ENCODE results near the gene EXD2. TPM values are rescaled to one million over a fixed set of nuclear protein-coding genes. Genes with fewer than 3 reads are reported as not detected.
"Not testable (repeated sequence)": the region's sequence is repeated elsewhere in the genome, so short reads cannot be mapped to it uniquely, and the experiment has no call there.

Gene EXD2
- total RNA-seq, 1 experiment from 2014 or later: 21.3 TPM

DNA sequence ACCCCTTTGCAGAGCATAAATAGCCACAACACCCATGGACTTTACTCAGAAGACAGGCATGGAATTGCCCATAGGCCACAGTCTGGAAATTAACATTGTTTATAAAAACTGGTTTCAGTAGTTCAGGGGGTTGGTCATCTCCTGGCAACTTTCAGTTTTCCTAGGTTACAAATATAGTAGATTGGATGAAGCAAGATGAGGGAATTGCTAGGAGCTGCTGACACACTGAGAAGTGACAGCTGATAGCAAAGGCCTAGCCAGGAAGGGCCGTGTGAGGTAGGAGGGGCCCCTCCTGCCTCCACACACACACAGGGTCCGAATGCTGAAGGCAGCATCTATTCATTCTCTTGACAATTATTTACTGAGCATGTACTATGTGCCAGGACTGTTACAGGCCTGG is 76.9 kb downstream of the EXD2 start:
- H3K27me3 ChIP-seq (ENCODE audit: low read length): no peaks in the 10 kb centered on the region
- H3K36me3 ChIP-seq (ENCODE audit: insufficient read depth, low read length): no peaks in the 10 kb centered on the region
- H4K20me1 ChIP-seq (ENCODE audit: insufficient read depth, low read depth, low read length): no peaks in the 10 kb centered on the region
- H3K4me2 ChIP-seq (ENCODE audit: low read depth, low read length, poor library complexity, severe bottlenecking): no peak overlapping the region
- no peaks in the 10 kb centered on the region for H3K9me2 ChIP-seq (replicated peaks; ENCODE audit: insufficient read depth, low read length)
- H3K4me3 ChIP-seq (ENCODE audit: low read length): no peak overlapping the region
- H3K79me2 ChIP-seq (ENCODE audit: low read length): no peaks in the 10 kb centered on the region
- no peaks in the 10 kb centered on the region for H3K9me3 ChIP-seq (ENCODE audit: low read length)
- H3K9ac ChIP-seq (ENCODE audit: low read length): no peak overlapping the region
- no peak overlapping the region for H2AFZ ChIP-seq (ENCODE audit: low read length)
- no peak overlapping the region for H3K27ac ChIP-seq (ENCODE audit: low read length)
- H3K4me1 ChIP-seq (ENCODE audit: low read length): peaks cover 20% of the 10 kb centered on the region
- DNase-seq: no peak

DNA sequence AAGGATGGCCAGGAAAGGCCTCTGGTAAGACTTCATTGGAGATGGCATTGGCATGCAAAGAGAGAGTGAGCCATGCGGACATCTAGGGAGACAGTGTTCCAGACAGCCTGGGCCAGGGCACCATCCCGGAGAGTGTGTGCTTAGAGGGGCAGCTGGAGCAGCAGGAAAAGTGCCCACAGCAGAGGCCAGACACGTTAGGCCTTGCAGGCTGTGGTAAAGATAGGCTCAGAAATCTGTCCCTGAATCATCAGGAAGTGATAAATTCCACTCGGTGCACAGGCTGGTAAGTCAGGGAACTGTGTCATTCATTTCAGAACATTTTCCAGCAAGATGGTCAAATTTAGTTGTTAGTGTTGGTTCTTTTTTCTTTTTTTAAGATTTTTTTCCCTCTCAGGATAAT is 77.5 kb downstream of the EXD2 start:
- H3K36me3 ChIP-seq (ENCODE audit: insufficient read depth, low read length): no peaks in the 10 kb centered on the region
- no peak overlapping the region for H3K4me3 ChIP-seq (ENCODE audit: low read length)
- peaks cover 14% of the 10 kb centered on the region for H3K4me1 ChIP-seq (ENCODE audit: low read length)
- H3K9ac ChIP-seq (ENCODE audit: low read length): no peak overlapping the region
- H2AFZ ChIP-seq (ENCODE audit: low read length): no peak overlapping the region
- DNase-seq: no peak
- no peaks in the 10 kb centered on the region for H3K9me2 ChIP-seq (replicated peaks; ENCODE audit: insufficient read depth, low read length)
- H3K27ac ChIP-seq (ENCODE audit: low read length): no peak overlapping the region
- H3K9me3 ChIP-seq (ENCODE audit: low read length): no peaks in the 10 kb centered on the region
- H3K4me2 ChIP-seq (ENCODE audit: low read depth, low read length, poor library complexity, severe bottlenecking): no peak overlapping the region
- no peaks in the 10 kb centered on the region for H3K27me3 ChIP-seq (ENCODE audit: low read length)
- no peaks in the 10 kb centered on the region for H3K79me2 ChIP-seq (ENCODE audit: low read length)
- no peaks in the 10 kb centered on the region for H4K20me1 ChIP-seq (ENCODE audit: insufficient read depth, low read depth, low read length)

- Histone ChIP-seq H3K36me3 (ENCODE audit: insufficient read depth, low read length) (no peaks in the 10 kb centered on the region), H4K20me1 (ENCODE audit: insufficient read depth, low read depth, low read length) (no peaks in the 10 kb centered on the region), H3K27ac (ENCODE audit: low read length) (no peak overlapping the region), H3K9me2 (replicated peaks; ENCODE audit: insufficient read depth, low read length) (no peaks in the 10 kb centered on the region), H3K4me3 (ENCODE audit: low read length) (no peak overlapping the region), H3K4me1 (ENCODE audit: low read length) (peaks cover 8% of the 10 kb centered on the region), H3K9me3 (ENCODE audit: low read length) (no peaks in the 10 kb centered on the region), H3K9ac (ENCODE audit: low read length) (no peak overlapping the region), H3K4me2 (ENCODE audit: low read depth, low read length, poor library complexity, severe bottlenecking) (no peak overlapping the region), H2AFZ (ENCODE audit: low read length) (no peak overlapping the region), H3K27me3 (ENCODE audit: low read length) (no peaks in the 10 kb centered on the region), H3K79me2 (ENCODE audit: low read length) (no peaks in the 10 kb centered on the region)
- DNase-seq: no peak
Observed at GRCh38 chr14:69269381-69269780, 78.1 kb downstream of the EXD2 start.

DNA sequence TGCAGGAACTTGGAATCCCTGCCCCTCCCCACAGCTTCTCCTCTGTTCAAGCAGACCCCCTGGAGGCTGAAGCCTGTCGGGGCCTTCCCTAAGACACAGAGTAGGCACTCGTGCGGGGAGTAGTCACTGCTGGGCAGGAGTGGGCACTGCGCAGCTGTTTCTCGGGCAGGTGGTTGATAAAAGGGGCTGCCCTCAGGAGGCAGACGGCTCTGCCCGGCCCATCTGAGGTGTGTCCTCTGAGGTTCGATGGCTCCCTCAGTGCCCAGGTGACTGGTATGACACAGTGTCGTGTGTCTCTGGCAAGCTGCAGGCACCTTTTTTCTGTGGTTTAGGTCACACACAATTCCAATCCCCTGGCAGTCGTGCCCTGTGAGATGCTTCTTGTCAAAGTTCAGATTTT is 78.8 kb downstream of the EXD2 start:
- Histone ChIP-seq H4K20me1 (ENCODE audit: insufficient read depth, low read depth, low read length) (no peaks in the 10 kb centered on the region), H3K4me1 (ENCODE audit: low read length) (peaks cover 2% of the 10 kb centered on the region; the same call in 1 of the 2 replicates), H3K27me3 (ENCODE audit: low read length) (no peaks in the 10 kb centered on the region), H3K9me3 (ENCODE audit: low read length) (no peaks in the 10 kb centered on the region), H3K4me2 (ENCODE audit: low read depth, low read length, poor library complexity, severe bottlenecking) (no peak overlapping the region), H3K27ac (ENCODE audit: low read length) (no peak overlapping the region), H3K79me2 (ENCODE audit: low read length) (no peaks in the 10 kb centered on the region), H3K36me3 (ENCODE audit: insufficient read depth, low read length) (no peaks in the 10 kb centered on the region), H3K4me3 (ENCODE audit: low read length) (no peak overlapping the region), H3K9me2 (replicated peaks; ENCODE audit: insufficient read depth, low read length) (no peaks in the 10 kb centered on the region), H2AFZ (ENCODE audit: low read length) (no peak overlapping the region), H3K9ac (ENCODE audit: low read length) (no peak overlapping the region)
- DNase-seq: no peak

DNA sequence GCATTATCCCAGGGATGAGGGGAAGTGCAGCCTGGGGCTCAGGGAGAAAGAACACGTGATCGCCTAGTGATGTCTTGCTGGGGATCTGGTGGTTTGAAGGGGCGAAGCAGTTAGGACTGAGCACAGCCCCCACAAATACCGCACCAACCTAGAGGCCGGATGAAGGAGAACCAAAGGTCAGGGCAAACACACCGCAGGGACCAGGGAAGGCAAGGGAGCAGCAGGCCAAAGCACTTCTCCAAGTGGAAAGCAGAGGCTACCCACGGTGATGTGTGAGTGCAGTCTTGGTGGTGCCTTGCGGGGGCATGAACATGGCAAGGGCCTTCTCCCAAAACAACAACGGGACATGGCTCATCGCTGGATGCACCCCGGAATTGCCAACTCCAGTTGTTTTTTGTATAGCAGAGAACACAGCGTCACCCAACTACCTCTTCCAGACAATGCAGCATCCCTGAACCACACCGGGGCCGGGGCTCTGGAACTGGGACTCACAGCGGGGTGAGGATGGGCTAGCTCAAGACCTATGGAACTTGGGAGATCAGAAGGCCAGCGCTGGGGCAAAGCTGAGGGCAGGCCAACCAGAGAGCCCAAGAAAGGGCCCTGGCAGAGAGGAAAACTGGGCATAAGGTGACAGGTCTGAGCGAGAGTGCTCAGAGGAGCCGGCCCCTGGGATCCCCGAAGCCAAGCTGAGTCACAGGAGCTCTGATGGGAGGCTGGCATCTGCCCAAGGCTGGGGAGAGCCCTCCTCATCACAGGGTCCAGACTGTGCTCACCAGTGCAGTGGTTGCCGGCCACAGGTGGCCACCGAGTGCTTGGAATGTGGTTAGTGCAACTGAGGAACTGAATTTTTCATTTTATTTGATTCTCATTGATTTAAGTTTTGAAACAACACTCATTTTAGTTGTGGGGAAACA is 79.8 kb downstream of the EXD2 start:
- Histone ChIP-seq H3K4me3 (ENCODE audit: low read length) (no peak overlapping the region), H3K36me3 (ENCODE audit: insufficient read depth, low read length) (no peaks in the 10 kb centered on the region)
- DNase-seq: no peak

GRCh38 chr14:69274321-69274720 is 83.0 kb downstream of the EXD2 start:
- Histone ChIP-seq H3K9me2 (replicated peaks; ENCODE audit: insufficient read depth, low read length) (no peaks in the 10 kb centered on the region), H3K9me3 (ENCODE audit: low read length) (no peaks in the 10 kb centered on the region), H3K4me3 (ENCODE audit: low read length) (no peak overlapping the region), H3K9ac (ENCODE audit: low read length) (no peak overlapping the region), H3K27ac (ENCODE audit: low read length) (no peak overlapping the region), H4K20me1 (ENCODE audit: insufficient read depth, low read depth, low read length) (no peaks in the 10 kb centered on the region), H2AFZ (ENCODE audit: low read length) (no peak overlapping the region), H3K79me2 (ENCODE audit: low read length) (no peaks in the 10 kb centered on the region), H3K27me3 (ENCODE audit: low read length) (no peaks in the 10 kb centered on the region), H3K36me3 (ENCODE audit: insufficient read depth, low read length) (no peaks in the 10 kb centered on the region), H3K4me1 (ENCODE audit: low read length) (no peaks in the 10 kb centered on the region), H3K4me2 (ENCODE audit: low read depth, low read length, poor library complexity, severe bottlenecking) (no peak overlapping the region)
- DNase-seq: no peak

More for the DNA sequence above, 79.8 kb downstream of the EXD2 start:
- no peaks in the 10 kb centered on the region for H3K4me1 ChIP-seq (ENCODE audit: low read length)
- H3K79me2 ChIP-seq (ENCODE audit: low read length): no peaks in the 10 kb centered on the region
- no peaks in the 10 kb centered on the region for H3K9me2 ChIP-seq (replicated peaks; ENCODE audit: insufficient read depth, low read length)
- no peaks in the 10 kb centered on the region for H4K20me1 ChIP-seq (ENCODE audit: insufficient read depth, low read depth, low read length)
- H3K9me3 ChIP-seq (ENCODE audit: low read length): no peaks in the 10 kb centered on the region
- H3K4me2 ChIP-seq (ENCODE audit: low read depth, low read length, poor library complexity, severe bottlenecking): no peak overlapping the region
- H3K9ac ChIP-seq (ENCODE audit: low read length): no peak overlapping the region
- H3K27ac ChIP-seq (ENCODE audit: low read length): no peak overlapping the region
- H2AFZ ChIP-seq (ENCODE audit: low read length): no peak overlapping the region
- H3K27me3 ChIP-seq (ENCODE audit: low read length): no peaks in the 10 kb centered on the region

- Histone ChIP-seq H3K4me3 (ENCODE audit: low read length) (no peak overlapping the region), H3K36me3 (ENCODE audit: insufficient read depth, low read length) (no peaks in the 10 kb centered on the region), H3K4me2 (ENCODE audit: low read depth, low read length, poor library complexity, severe bottlenecking) (no peak overlapping the region), H3K27ac (ENCODE audit: low read length) (no peak overlapping the region), H4K20me1 (ENCODE audit: insufficient read depth, low read depth, low read length) (no peaks in the 10 kb centered on the region), H3K79me2 (ENCODE audit: low read length) (no peaks in the 10 kb centered on the region), H3K9me3 (ENCODE audit: low read length) (no peaks in the 10 kb centered on the region), H3K9ac (ENCODE audit: low read length) (no peak overlapping the region), H3K27me3 (ENCODE audit: low read length) (no peaks in the 10 kb centered on the region), H2AFZ (ENCODE audit: low read length) (no peak overlapping the region), H3K4me1 (ENCODE audit: low read length) (no peaks in the 10 kb centered on the region), H3K9me2 (replicated peaks; ENCODE audit: insufficient read depth, low read length) (no peaks in the 10 kb centered on the region)
- DNase-seq: no peak
Observed at GRCh38 chr14:69275331-69275730, 84.0 kb downstream of the EXD2 start.

DNA sequence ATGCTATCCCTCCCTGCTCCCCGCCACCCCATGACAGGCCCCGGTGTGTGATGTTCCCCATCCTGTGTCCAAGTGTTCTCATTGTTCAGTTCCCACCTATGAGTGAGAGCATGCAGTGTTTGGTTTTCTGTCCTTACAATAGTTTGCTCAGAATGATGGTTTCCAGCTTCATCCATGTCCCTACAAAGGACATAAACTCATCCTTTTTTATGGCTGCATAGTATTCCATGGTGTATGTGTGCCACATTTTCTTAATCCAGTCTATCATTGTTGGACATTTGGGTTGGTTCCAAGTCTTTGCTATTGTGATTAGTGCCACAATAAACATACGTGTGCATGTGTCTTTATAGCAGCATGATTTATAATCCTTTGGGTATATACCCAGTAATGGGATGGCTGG is 86.1 kb downstream of the EXD2 start:
- not testable (repeated sequence) for H3K4me3 ChIP-seq (ENCODE audit: low read length); H2AFZ ChIP-seq (ENCODE audit: low read length); H3K4me2 ChIP-seq (ENCODE audit: low read depth, low read length, poor library complexity, severe bottlenecking); H3K27ac ChIP-seq (ENCODE audit: low read length); H3K79me2 ChIP-seq (ENCODE audit: low read length); H4K20me1 ChIP-seq (ENCODE audit: insufficient read depth, low read depth, low read length); H3K9me2 ChIP-seq (replicated peaks; ENCODE audit: insufficient read depth, low read length); DNase-seq; H3K4me1 ChIP-seq (ENCODE audit: low read length); H3K9me3 ChIP-seq (ENCODE audit: low read length); H3K9ac ChIP-seq (ENCODE audit: low read length); H3K36me3 ChIP-seq (ENCODE audit: insufficient read depth, low read length); H3K27me3 ChIP-seq (ENCODE audit: low read length)
